Type B pancreatic cell (in vitro differentiated cells): ENCODE measurements around the gene DENND4A. TPM values are rescaled to one million over a fixed set of nuclear protein-coding genes. Genes with fewer than 3 reads are reported as not detected.

Source experiments
- DNase-seq: peaks from one replicate; pipeline ENCODE4 v3.0.0; 2021; ENCODE audit warnings: mixed read lengths; ENCODE audit not compliant: unreplicated experiment; ENCODE audit errors: extremely low spot score
- H3K27ac Mint-ChIP-seq: 2 replicates; pipeline ENCODE4 v1.8.0; 2021; ENCODE audit warnings: mild to moderate bottlenecking, mixed read lengths
- H3K27me3 Mint-ChIP-seq: 2 replicates; pipeline ENCODE4 v1.8.0; 2021; ENCODE audit warnings: mixed read lengths
- H3K36me3 Mint-ChIP-seq: 2 replicates; pipeline ENCODE4 v1.8.0; 2021; ENCODE audit warnings: mixed read lengths
- H3K4me1 Mint-ChIP-seq: one replicate; pipeline ENCODE4 v1.8.0; 2021; ENCODE audit warnings: mixed read lengths; ENCODE audit not compliant: unreplicated experiment
- H3K4me3 Mint-ChIP-seq: 2 replicates; pipeline ENCODE4 v1.8.0; 2021; ENCODE audit warnings: mild to moderate bottlenecking, mixed read lengths
- H3K9me3 Mint-ChIP-seq: 2 replicates; pipeline ENCODE4 v1.8.0; 2021; ENCODE audit warnings: mixed read lengths
- total RNA-seq: library from RNA; stranded (reverse); gene quantifications from 2 replicates; pipeline ENCODE4 v1.2.1, GENCODE V29; 2021; ENCODE audit warnings: low replicate concordance
- TF ChIP-seq, protein P1 (sequence below): fragments of 200-600 bp; sonication (generic); conservative IDR thresholded peaks from 2 replicates; pipeline ENCODE4 v1.5.0; 2021; ENCODE audit warnings: antibody characterized with exemption, mild to moderate bottlenecking

The DENND4A gene
- total RNA-seq, 1 donor from 2014 or later: 13.4 TPM

- no peaks in the 10 kb centered on the region for H3K9me3 Mint-ChIP-seq
- H3K4me3 Mint-ChIP-seq: no peak overlapping the region
- peaks cover 4% of the 10 kb centered on the region for H3K36me3 Mint-ChIP-seq
- H3K27me3 Mint-ChIP-seq: no peaks in the 10 kb centered on the region
- no peak for DNase-seq
- no peak overlapping the region for H3K27ac Mint-ChIP-seq
- TF ChIP-seq, protein P1, sequence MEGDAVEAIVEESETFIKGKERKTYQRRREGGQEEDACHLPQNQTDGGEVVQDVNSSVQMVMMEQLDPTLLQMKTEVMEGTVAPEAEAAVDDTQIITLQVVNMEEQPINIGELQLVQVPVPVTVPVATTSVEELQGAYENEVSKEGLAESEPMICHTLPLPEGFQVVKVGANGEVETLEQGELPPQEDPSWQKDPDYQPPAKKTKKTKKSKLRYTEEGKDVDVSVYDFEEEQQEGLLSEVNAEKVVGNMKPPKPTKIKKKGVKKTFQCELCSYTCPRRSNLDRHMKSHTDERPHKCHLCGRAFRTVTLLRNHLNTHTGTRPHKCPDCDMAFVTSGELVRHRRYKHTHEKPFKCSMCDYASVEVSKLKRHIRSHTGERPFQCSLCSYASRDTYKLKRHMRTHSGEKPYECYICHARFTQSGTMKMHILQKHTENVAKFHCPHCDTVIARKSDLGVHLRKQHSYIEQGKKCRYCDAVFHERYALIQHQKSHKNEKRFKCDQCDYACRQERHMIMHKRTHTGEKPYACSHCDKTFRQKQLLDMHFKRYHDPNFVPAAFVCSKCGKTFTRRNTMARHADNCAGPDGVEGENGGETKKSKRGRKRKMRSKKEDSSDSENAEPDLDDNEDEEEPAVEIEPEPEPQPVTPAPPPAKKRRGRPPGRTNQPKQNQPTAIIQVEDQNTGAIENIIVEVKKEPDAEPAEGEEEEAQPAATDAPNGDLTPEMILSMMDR: no peak
- H3K4me1 Mint-ChIP-seq: no peaks in the 10 kb centered on the region
Measured at GRCh38 chr15:65771870-65772269, 20.2 kb downstream of the DENND4A start.

- H3K27ac Mint-ChIP-seq: no peak overlapping the region
- H3K36me3 Mint-ChIP-seq: no peaks in the 10 kb centered on the region
Measured at GRCh38 chr15:65769482-65769881, 22.6 kb downstream of the DENND4A start.

DNA sequence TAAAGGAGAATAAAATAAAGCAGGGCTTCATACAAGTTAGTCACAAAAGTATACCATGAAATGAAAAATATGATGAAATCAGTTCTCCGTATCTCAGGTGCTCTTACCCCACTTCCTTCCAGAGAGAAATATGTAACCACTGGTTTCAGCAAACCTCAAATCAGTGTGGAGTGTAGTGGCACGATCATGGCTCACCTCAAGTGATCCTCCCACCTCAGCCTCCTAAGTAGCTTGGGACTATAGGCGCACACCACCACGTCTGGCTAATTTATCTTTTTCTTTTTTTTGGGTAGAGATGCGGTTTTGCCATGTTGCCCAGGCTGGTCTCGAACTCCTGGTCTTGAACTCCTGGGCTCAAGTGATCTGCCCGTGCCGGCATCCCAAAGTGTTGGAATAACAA is 24.2 kb downstream of the DENND4A start:
- no peaks in the 10 kb centered on the region for H3K27me3 Mint-ChIP-seq
- no peaks in the 10 kb centered on the region for H3K4me1 Mint-ChIP-seq
- H3K9me3 Mint-ChIP-seq: no peaks in the 10 kb centered on the region
- TF ChIP-seq, protein P1: no peak
- DNase-seq: no peak
- H3K36me3 Mint-ChIP-seq: no peaks in the 10 kb centered on the region
- no peak overlapping the region for H3K27ac Mint-ChIP-seq
- no peak overlapping the region for H3K4me3 Mint-ChIP-seq

More at GRCh38 chr15:65769482-65769881, 22.6 kb downstream of the DENND4A start:
- DNase-seq: no peak
- Mint-ChIP-seq H3K27me3 (no peaks in the 10 kb centered on the region), H3K4me1 (no peaks in the 10 kb centered on the region), H3K4me3 (no peak overlapping the region), H3K9me3 (no peaks in the 10 kb centered on the region)
- TF ChIP-seq, protein P1: no peak

DNA sequence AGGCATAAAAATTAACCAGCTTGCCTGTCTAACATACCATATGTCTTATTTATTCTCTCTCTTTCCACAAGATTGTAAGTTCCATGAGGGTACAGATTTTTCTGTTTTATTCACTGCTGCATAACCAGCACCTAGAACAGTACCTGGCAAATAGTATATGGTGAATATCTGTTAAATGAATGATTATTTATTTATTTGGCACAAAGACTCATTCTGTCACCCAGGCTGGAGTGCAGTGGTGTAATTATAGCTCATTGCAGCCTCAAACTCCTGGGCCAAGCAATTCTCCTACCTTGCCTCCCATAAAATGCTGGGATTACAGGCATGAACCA is 24.9 kb downstream of the DENND4A start:
- Mint-ChIP-seq H3K9me3 (no peaks in the 10 kb centered on the region), H3K27me3 (no peaks in the 10 kb centered on the region), H3K27ac (no peak overlapping the region), H3K4me3 (no peak overlapping the region), H3K4me1 (no peaks in the 10 kb centered on the region), H3K36me3 (no peaks in the 10 kb centered on the region)
- no peak for DNase-seq
- TF ChIP-seq, protein P1: no peak

DNA sequence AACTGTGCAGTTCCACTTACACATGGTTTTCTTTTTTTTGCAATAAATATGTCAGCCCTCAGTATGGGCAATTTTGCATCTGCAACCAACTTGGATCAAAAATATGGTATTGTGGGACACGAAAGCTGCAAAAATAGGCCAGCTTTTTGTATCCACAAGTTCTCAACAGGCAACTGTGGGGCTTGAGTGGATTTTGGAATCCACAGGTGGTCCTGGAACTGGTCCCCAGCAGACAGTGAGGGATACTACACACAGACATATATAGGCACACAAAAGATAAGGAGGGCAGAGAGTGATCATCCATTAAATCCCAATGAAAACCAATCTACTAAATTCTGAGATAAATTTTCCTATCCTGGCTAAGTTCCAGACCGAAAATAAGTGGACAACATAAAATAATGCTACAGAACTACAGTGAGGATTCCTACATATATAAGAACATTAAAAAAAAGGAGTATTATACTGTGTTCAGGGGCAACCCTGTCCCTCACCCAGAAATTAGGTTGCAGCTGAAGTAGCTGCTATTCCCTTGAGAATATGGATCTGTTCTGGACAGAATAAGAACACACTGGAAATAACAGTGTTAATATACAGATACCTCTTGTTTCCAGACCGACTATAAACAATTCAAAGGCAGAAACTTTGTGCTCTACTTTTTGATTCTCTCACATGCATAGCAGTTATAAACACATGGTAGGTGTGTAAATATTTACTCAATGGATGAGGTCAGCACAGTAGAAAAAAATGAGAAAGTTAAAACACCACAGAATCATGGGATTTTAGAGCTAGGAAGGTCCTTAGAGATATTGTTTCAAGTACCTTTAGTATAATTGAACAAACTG is 25.4 kb downstream of the DENND4A start:
- Mint-ChIP-seq H3K4me3 (no peak overlapping the region), H3K36me3 (no peaks in the 10 kb centered on the region)

More for the DNA sequence above, 25.4 kb downstream of the DENND4A start:
- Mint-ChIP-seq H3K27ac (no peak overlapping the region), H3K9me3 (no peaks in the 10 kb centered on the region), H3K4me1 (no peaks in the 10 kb centered on the region), H3K27me3 (no peaks in the 10 kb centered on the region)
- TF ChIP-seq, protein P1: no peak
- DNase-seq: no peak
